CD4-positive, alpha-beta T cell treated with Interleukin-17A for 1 hour (primary cell): ENCODE results near the gene PHF20.
"Not testable (repeated sequence)": the region's sequence is repeated elsewhere in the genome, so short reads cannot be mapped to it uniquely, and the experiment has no call there.

Experiments
- DNase-seq: peaks from one replicate; pipeline ENCODE4 v3.0.0-alpha.2; 2020

PHF20 gene

DNA sequence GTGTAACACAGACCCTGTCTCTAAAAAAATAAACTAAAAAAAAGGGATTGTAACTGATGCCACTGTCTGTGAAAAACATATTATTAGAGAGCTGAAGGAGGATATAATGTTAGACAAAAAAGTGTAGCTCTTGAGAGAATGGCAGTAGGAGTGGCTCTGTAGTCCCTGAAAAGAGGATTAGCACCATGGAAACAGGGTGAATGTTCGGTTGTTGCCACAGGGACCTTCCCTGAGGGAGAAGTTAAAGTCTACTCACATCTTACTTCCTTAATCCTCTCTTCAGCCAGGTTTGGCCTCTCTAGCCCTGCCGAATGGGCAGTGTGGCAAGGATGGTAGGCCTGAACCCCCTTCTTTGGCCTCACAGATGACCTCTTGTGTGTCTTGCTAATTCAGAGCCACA, 170.4 kb downstream of the PHF20 start:
- DNase-seq, result no peak

DNA sequence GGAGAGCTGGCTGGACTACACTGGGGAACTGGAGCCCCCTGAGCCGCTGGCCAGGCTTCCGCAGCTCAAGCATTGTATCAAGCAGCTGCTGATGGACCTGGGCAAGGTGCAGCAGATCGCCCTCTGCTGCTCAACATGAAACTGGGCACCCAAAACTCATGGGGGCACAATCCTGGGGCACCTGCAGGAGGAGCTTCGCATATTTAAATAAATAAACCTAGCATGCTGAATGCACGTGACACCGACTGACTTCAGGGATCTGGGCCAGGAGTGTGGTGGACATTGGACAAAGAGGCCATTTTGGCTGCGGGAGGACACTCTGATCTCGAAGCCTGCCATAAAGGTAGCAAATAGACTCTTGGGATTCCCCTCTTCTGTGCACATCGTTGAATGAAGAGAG, 175.7 kb downstream of the PHF20 start:
- peak; percentile 32 for DNase-seq

DNA sequence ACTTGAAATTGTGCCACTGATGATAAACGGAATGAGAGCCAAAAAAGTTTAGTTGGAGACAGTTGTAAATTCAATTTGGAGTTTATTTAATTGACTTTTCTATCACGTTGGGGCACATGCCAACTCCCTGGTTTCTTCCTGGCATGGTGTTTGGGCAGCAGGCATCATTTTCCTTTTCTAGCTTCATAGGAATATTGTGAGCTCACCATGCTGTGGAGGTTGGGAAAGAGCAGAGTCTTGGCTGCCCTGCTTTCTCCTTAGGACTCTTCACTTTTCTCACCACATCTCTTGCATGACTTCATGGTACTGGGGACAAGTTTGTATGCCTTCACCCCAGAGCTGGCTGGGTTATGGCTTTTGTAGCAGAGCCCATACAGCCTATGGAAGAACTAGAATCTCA, 176.1 kb downstream of the PHF20 start:
- DNase-seq, result no peak

DNA sequence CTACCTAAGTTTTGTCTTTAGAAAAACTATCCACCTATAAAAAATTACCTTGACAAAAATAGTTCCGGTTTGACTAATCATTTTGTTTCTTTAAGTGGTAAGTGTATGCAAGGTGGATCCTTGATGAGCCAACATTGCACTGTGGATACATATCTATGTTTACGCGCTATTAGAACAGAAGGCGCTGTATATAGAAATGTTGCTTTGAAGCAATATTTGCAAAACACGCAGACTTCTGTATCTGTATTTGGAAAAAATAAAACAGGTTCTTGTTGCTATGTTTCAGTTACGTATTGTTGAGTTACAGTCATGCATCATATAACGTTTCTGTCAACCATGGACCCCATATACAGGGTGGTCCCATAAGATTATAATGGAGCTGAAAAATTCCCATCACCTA, 178.3 kb downstream of the PHF20 start:
- no peak for DNase-seq

DNA sequence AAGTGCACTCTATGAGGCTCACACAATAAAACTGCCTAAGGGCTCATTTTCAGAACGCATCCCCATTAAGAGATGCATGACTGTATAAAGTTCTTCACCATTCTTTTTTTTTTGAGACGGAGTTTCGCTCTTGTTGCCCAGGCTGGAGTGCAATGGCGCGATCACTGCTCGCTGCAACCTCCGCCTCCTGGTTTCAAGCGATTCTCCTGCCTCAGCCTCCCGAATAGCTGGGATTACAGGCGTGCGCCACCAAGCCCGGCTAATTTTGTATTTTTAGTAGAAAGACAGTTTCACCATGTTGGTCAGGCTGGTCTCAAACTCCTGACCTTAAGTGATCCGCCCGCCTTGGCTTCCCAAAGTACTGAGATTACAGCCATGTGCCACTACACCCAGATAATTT, 180.3 kb downstream of the PHF20 start:
- not testable (repeated sequence) for DNase-seq

- peak; percentile 19 for DNase-seq
Observed at GRCh38 chr20:35952480-35953386, 180.9 kb downstream of the PHF20 start.

DNA sequence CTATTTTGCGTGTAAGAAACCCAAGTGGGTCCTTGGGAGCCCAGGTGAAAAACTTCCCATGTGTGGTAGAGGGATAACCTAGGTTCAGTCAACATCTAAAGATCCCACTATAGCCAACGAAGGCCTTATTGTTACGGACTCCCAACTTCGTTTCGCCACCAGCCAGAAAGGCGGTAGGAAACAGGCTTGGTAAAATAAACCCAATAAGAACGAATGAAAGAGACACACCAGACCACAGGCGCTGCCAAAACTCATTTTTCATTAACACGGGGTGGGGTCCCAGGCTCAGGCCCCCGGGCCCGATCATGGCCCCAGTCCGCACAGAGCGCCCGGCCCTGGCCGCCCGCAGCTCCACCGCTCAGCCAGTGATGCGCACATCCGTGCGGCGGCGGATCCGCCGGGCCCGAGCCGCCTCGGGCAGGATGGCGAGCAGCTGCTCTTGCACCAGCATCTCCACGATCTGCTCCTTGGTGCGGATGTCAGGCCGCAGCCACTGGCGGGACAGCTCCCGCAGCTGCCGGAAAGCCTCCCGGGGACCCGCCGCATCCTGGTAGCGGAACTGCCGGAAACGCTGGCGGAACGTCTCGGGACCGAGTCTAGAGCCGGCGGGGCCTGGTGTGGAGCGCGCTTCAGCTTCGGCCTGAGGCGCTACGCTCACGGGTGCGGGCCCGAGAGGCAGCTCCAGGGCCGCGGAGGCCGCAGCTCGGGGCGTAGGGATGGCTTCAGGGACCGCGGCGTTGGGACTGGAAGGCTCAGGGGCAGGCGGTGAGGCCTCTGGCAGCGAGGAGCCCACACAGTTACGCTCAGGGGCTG, 181.8 kb downstream of the PHF20 start:
- DNase-seq, result peak; percentile 74

- peak; percentile 98 for DNase-seq
Observed at GRCh38 chr20:35954200-35954906, 182.5 kb downstream of the PHF20 start, which contains the start of gene SCAND1. Gene SCAND1, minus strand, starts transcription at chr20:35954502. Its CDS starts 218 bp downstream, at chr20:35954284.

- DNase-seq, result peak; percentile 61
Observed at GRCh38 chr20:35954907-35955251, 183.1 kb downstream of the PHF20 start.

- DNase-seq, result no peak
Observed at GRCh38 chr20:35956616-35957015, 184.8 kb downstream of the PHF20 start.

- not testable (repeated sequence) for DNase-seq
Observed at GRCh38 chr20:35959291-35959690, 187.5 kb downstream of the PHF20 start.

GRCh38 chr20:35963878-35964277, 192.1 kb downstream of the PHF20 start:
- no peak for DNase-seq

DNA sequence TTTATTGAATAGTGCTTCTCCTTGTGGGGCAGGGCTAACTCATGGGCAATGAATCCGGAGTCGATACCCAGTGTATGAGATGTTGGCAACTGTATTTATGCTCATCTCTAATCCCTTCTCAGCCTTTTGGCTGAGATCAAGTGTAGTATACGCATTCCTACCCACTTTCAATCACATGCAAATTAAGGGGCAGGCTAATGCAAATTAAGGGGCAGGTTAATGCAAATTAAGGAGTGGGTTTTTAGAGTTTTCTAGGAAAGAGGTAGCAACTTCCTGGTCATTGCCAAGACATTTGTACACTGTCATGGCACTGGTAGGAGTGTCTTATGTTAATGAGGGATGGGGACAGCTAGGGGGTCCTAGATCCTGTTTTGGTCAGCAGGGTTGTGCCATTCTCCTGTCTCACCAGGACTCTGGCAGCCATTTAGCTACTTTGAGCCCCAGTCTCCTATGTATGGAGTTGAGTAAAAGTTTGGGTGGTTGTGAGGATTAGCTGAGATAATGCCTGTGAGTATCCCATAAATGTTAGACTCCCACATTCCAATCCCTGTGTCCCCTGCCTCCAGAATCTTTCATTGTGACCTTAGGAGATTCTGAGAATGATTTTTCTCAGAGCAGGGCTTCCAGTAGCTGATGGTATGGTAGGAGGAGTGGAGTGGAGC, 196.3 kb downstream of the PHF20 start, which contains the start of gene CNBD2:
Gene CNBD2, plus strand, starts transcription at position 612 of the 662 bp plus-strand sequence. CDS start 173 bp downstream, outside the sequence.
- DNase-seq, result no peak

DNA sequence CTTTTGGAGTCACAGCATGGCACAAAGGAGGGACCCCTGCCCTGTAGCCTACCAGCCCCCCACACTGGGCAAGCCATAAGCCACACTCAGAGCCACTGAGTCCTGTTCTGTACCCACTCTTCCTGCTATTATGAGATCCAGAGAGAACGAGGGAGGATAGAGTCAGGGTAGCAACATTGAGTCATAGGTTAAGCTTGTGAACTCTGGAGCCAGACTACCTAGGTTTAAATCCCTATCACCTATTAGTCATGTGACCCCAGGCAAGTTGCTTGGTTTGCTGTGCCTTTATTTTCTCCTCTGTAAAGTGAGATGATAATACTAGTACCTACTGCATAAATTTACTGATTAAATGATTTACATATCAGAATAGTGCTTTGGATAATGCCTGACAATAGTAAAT, 197.1 kb downstream of the PHF20 start:
- DNase-seq, result no peak

DNA sequence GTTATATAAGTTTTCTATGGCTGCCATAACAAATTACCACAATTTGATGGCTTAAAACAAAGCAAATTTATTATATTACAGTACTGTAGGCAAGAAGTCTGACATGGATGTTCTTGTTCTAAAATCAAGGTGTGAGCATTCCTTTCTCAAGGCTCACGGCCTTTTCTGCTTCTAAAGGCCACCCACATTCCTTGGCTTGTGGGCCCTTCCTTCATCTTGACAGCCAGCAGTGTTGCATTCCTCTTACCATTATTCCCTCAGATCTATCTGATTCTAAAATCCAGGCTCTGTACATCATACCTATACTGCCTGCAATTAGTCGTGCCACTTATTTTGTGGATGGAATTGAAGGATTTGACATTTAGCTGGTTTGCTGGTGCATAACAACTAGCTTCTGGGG, 200.2 kb downstream of the PHF20 start:
- no peak for DNase-seq

- DNase-seq, result no peak
Observed at GRCh38 chr20:35972462-35972861, 200.6 kb downstream of the PHF20 start.

- DNase-seq, result no peak
Observed at GRCh38 chr20:35974256-35974655, 202.4 kb downstream of the PHF20 start.

- DNase-seq, result no peak
Observed at GRCh38 chr20:35975576-35976373, 204.0 kb downstream of the PHF20 start.

DNA sequence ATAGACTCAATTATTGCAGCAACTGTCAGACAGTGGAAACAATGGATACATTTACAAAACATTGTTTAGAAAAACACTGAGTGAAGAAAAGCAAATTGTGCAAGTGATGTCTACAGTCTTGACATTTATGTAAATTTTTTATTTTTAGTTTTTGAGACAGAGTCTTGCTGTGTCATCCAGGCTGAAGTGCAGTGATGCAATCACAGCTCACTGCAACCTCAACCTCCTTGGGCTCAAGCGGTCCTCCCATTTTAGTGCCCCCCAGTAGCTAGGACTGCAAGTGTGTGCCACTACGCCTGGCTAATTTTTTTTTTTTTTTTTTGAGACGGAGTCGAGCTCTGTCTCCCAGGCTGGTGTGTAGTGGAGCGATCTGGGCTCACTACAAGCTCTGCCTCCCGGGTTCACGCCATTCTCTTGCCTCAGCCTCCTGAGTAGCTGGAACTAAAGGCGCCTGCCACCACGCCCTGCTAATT, 206.3 kb downstream of the PHF20 start:
- no peak for DNase-seq

GRCh38 chr20:35979544-35979943, 207.7 kb downstream of the PHF20 start:
- no peak for DNase-seq

DNA sequence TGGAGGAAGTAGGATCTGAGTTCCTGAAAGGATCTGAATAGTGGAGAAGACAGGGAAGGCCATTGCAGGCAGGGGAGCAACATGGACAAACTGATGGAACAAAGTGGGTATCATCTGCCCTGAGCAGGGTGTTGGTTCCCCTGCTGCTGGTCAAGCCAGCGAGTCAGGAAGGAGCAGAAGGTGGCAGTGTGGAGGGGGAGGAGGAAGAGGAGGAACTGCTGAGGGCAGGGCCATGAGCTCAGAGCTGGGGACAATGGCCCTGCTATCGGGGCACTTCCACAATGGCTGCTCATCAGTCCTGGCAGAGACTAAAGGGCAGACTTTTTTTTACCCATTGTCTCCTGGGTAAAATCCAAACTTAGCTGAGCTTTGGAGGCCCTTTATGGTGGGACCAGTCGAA, 210.2 kb downstream of the PHF20 start:
- no peak for DNase-seq

DNA sequence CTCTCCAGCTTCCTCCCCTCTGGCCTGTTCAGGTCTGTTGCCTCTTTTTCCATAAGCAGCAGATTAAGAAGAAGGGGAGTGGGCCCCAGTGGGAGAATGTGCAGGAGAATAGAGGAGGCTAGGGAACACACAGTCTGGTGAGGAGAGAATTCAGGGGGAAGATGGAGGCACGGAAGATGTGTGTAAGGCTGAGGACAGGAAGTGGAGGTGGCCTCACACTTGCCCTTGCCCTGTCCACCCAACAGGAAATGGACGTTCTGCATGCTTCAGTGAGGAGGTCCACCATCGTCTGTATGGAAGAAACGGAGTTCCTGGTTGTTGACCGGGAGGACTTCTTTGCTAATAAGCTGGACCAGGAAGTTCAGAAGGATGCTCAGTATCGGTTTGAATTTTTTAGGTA, 212.6 kb downstream of the PHF20 start:
- DNase-seq, result no peak
